ENCODE results near the gene B3GALT5.

DNA sequence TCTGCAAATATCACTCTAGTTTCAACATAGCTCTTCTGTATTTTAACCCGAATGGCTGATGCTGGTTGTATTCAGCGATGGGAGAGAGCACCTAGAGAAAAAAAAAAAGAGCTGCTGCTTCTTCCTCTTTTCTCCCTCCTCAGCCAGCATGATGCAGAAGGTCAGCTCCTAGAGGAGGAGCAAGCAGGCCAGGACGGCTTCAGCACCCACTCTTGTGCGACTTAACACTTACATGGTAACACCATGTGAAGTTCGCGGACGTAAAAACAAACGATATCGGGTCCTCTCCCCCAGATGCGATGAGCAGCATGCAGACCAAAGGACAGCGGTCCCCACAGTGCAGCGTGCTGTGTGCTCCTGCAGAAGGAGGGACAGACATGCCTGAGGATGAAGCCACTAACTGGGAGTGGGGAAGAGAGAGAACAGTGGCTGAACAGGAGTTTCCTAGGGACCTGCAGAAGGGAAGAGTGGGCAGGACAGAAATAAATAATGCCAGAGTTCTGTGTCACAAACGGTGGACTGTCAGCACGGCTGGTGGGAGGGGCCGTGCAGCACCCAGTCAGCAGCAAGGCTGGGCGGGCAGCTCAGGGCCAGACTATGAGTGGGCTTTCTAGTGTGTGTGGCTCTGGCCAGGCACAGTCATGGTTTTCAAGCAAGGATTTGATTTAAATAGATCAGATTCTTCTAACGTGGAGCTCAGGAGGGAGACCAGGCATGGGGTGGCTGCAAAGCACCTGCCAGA is 11.4 kb upstream of the B3GALT5 start:
- TF ChIP-seq, protein P1, sequence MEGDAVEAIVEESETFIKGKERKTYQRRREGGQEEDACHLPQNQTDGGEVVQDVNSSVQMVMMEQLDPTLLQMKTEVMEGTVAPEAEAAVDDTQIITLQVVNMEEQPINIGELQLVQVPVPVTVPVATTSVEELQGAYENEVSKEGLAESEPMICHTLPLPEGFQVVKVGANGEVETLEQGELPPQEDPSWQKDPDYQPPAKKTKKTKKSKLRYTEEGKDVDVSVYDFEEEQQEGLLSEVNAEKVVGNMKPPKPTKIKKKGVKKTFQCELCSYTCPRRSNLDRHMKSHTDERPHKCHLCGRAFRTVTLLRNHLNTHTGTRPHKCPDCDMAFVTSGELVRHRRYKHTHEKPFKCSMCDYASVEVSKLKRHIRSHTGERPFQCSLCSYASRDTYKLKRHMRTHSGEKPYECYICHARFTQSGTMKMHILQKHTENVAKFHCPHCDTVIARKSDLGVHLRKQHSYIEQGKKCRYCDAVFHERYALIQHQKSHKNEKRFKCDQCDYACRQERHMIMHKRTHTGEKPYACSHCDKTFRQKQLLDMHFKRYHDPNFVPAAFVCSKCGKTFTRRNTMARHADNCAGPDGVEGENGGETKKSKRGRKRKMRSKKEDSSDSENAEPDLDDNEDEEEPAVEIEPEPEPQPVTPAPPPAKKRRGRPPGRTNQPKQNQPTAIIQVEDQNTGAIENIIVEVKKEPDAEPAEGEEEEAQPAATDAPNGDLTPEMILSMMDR (IDR thresholded peaks at IDR 0.05): no peak
- TF ChIP-seq ZFX (IDR thresholded peaks at IDR 0.05; ENCODE audit: borderline replicate concordance): no peak
